ENCODE results near the gene SLC4A2.
A peak's percentile ranks its signal among the peaks of the same experiment; 100 is the strongest.
"Not testable (repeated sequence)": the region's sequence is repeated elsewhere in the genome, so short reads cannot be mapped to it uniquely, and the experiment has no call there.

The SLC4A2 gene

GRCh38 chr7:151059367-151060112 is at the start of gene SLC4A2:
TSS of gene SLC4A2 (plus strand) at chr7:151059589. CDS start at chr7:151061988, 2,399 bp downstream.
- TF ChIP-seq CTCF (IDR thresholded peaks at IDR 0.05; ENCODE audit: low read depth, low read length, missing control alignments) = peak; percentile 51
- no peak for DNase-seq (ENCODE audit: extremely low read depth, low read depth)
- H3K4me3 ChIP-seq (replicated peaks; ENCODE audit: low read depth, low read length) = peak within 1 kb of the TSS; percentile 83

GRCh38 chr7:151010037-151010306 is 49.4 kb upstream of the SLC4A2 start:
- DNase-seq (ENCODE audit: extremely low read depth, low read depth) = no peak
- H3K4me3 ChIP-seq (replicated peaks; ENCODE audit: low read depth, low read length) = no peak overlapping the region
- no peak for TF ChIP-seq CTCF (IDR thresholded peaks at IDR 0.05; ENCODE audit: low read depth, low read length, missing control alignments)

DNA sequence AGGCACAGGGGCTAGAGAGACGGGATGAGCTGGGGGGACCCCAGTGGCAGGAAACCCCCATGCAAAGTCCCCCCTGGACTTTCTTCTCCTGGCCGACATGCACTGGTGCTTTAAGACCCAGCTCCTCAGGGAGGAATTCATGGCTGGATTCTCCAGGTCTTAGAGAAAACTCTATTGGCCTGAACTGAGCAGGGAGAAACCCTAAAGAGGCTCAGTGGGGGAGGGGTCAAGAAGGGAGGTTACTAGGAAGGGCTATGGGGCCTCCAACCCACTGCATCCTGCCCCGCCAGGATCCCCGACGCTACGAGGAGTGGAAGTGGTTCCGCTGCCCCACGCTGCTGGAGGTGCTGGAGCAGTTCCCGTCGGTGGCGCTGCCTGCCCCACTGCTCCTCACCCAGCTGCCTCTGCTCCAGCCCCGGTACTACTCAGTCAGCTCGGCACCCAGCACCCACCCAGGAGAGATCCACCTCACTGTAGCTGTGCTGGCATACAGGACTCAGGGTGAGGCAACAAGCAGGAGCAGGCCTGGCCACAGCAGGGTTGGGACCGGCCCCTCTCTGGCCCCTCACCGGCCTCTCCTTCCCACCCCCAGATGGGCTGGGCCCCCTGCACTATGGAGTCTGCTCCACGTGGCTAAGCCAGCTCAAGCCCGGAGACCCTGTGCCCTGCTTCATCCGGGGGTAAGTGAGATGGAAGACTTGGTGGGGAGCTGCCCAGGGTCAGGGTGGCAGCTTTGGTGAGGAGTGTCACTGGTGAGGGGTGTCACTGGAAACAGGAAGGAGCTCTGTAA is 48.9 kb upstream of the SLC4A2 start:
- no peak for DNase-seq (ENCODE audit: extremely low read depth, low read depth)
- no peak for TF ChIP-seq CTCF (IDR thresholded peaks at IDR 0.05; ENCODE audit: low read depth, low read length, missing control alignments)
- peak overlapping the region; percentile 25 for H3K4me3 ChIP-seq (replicated peaks; ENCODE audit: low read depth, low read length)

GRCh38 chr7:151011097-151011409 is 48.3 kb upstream of the SLC4A2 start:
- H3K4me3 ChIP-seq (replicated peaks; ENCODE audit: low read depth, low read length) = peak overlapping the region; percentile 25
- TF ChIP-seq CTCF (IDR thresholded peaks at IDR 0.05; ENCODE audit: low read depth, low read length, missing control alignments) = no peak
- DNase-seq (ENCODE audit: extremely low read depth, low read depth) = no peak

GRCh38 chr7:151011616-151012015 is 47.8 kb upstream of the SLC4A2 start:
- not testable (repeated sequence) for DNase-seq (ENCODE audit: extremely low read depth, low read depth); H3K4me3 ChIP-seq (replicated peaks; ENCODE audit: low read depth, low read length)

DNA sequence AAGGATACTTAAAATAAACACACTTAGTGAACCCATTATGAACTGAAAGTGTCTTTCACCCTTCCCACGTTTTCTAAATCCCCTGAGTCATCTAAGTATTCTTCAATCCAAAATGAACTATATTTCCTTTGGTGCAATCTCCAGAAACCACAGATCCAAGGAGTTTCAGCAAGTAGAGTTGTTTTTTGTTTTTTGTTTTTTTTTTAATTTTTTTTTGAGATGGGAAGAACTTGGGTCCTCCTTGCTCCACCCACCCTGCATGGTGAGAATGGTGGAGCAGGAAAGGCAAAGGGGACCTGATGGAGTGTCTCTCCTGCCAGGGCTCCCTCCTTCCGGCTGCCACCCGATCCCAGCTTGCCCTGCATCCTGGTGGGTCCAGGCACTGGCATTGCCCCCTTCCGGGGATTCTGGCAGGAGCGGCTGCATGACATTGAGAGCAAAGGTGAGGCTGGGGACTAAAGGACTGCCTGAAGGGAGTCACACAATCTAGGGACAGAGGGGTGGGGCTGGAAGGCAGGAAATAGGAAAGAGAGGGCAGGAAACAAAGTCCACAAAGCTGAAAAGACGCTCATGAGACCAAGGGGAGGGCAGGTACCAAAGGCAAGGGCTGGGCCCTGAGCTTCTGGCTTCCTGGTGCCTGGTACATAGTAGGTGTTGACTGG is 47.2 kb upstream of the SLC4A2 start:
- TF ChIP-seq CTCF (IDR thresholded peaks at IDR 0.05; ENCODE audit: low read depth, low read length, missing control alignments) = no peak

GRCh38 chr7:151012911-151013347 is 46.5 kb upstream of the SLC4A2 start:
- DNase-seq (ENCODE audit: extremely low read depth, low read depth) = no peak
- peak; percentile 67 for TF ChIP-seq CTCF (IDR thresholded peaks at IDR 0.05; ENCODE audit: low read depth, low read length, missing control alignments)
- peak overlapping the region; percentile 25 for H3K4me3 ChIP-seq (replicated peaks; ENCODE audit: low read depth, low read length)

More for the DNA sequence above, 47.2 kb upstream of the SLC4A2 start:
- no peak for DNase-seq (ENCODE audit: extremely low read depth, low read depth)
- no peak overlapping the region for H3K4me3 ChIP-seq (replicated peaks; ENCODE audit: low read depth, low read length)
